ENCODE measurements around the gene BICDL2. TPM values are rescaled to one million over a fixed set of nuclear protein-coding genes. Genes with fewer than 3 reads are reported as not detected.
A peak's percentile ranks its signal among the peaks of the same experiment; 100 is the strongest.

BICDL2 gene
- total and polyA plus RNA-seq, 7 donors = 0.36 to 83.8 (median 62.5) TPM; not detected in 2

- peak overlapping the region in 3 of 4 donors; percentile 21 to 28 (median 27) for H3K4me3 ChIP-seq
- H3K36me3 ChIP-seq = no peaks in the 10 kb centered on the region
- H3K27ac ChIP-seq = peak overlapping the region in 3 of 4 donors; percentile 10 to 42 (median 41)
- peak; percentile 90 for DNase-seq
- WGBS, 2 donors = 3 to 8% methylated on average over 42 of the region's 42 CpGs
- no peaks in the 10 kb centered on the region for H3K9me3 ChIP-seq
- intact Hi-C loops (cut with DNase I) = loop anchor here (2.0 to 5.0 kb wide), 2 partner anchors 15 to 56 kb away; partner anchors contain the start of gene PAQR4
- H3K4me1 ChIP-seq = peaks cover 0 to 30% (median 25%) of the 10 kb centered on the region in 4 donors
- TF ChIP-seq POLR2A (IDR thresholded peaks at IDR 0.05) (no peak), CTCF (IDR thresholded peaks at IDR 0.05) (peak; percentile 38 to 96 (median 72))
- peaks cover 7 to 24% (median 9%) of the 10 kb centered on the region in 3 donors for H3K27me3 ChIP-seq
Measured at GRCh38 chr16:2983706-2984136, 53.0 kb downstream of the BICDL2 start.

- 91 to 93% methylated on average over 5 of the region's 5 CpGs for WGBS, 2 donors
Measured at GRCh38 chr16:2982402-2982801, 54.3 kb downstream of the BICDL2 start.

GRCh38 chr16:2981899-2982250 lies 54.9 kb downstream of the BICDL2 start:
- H3K4me1 ChIP-seq = peaks cover 0 to 30% (median 25%) of the 10 kb centered on the region in 4 donors
- no peak for TF ChIP-seq POLR2A (IDR thresholded peaks at IDR 0.05)
- no peak for TF ChIP-seq EP300 (IDR thresholded peaks at IDR 0.05)
- TF ChIP-seq POLR2AphosphoS5 (IDR thresholded peaks at IDR 0.05) = no peak
- TF ChIP-seq CTCF (IDR thresholded peaks at IDR 0.05) = no peak
- intact Hi-C loops (cut with DNase I) = loop anchor here (2.0 to 5.0 kb wide), 2 partner anchors 13 to 55 kb away; partner anchors contain the start of gene PAQR4

More at GRCh38 chr16:2982402-2982801, 54.3 kb downstream of the BICDL2 start:
- intact Hi-C loops (cut with DNase I) = loop anchor here (2.0 to 5.0 kb wide), 2 partner anchors 14 to 55 kb away; partner anchors contain the start of gene PAQR4
- Histone ChIP-seq H3K4me3 (no peak overlapping the region), H3K9me3 (no peaks in the 10 kb centered on the region), H3K27ac (no peak overlapping the region), H3K36me3 (no peaks in the 10 kb centered on the region), H3K27me3 (peaks cover 7 to 23% (median 9%) of the 10 kb centered on the region in 3 donors), H3K4me1 (peaks cover 0 to 30% (median 25%) of the 10 kb centered on the region in 4 donors)
- TF ChIP-seq EP300 (IDR thresholded peaks at IDR 0.05) = no peak
- no peak for TF ChIP-seq POLR2A (IDR thresholded peaks at IDR 0.05)
- TF ChIP-seq POLR2AphosphoS5 (IDR thresholded peaks at IDR 0.05) = no peak
- no peak for TF ChIP-seq CTCF (IDR thresholded peaks at IDR 0.05)
- DNase-seq = no peak

GRCh38 chr16:2981177-2981898 lies 55.4 kb downstream of the BICDL2 start:
- 66 to 68% methylated on average over 33 of the region's 33 CpGs for WGBS, 2 donors
- peak overlapping the region in 2 of 4 donors; percentile 85 to 93 for H3K27ac ChIP-seq
- DNase-seq = no peak
- H3K9me3 ChIP-seq = no peaks in the 10 kb centered on the region
- peak overlapping the region in 3 of 4 donors; percentile 70 to 90 (median 74) for H3K4me3 ChIP-seq
- TF ChIP-seq POLR2A (IDR thresholded peaks at IDR 0.05) (no peak), POLR2AphosphoS5 (IDR thresholded peaks at IDR 0.05) (no peak)
- peaks cover 7 to 28% (median 9%) of the 10 kb centered on the region in 3 donors for H3K27me3 ChIP-seq
- peaks cover 0 to 30% (median 25%) of the 10 kb centered on the region in 4 donors for H3K4me1 ChIP-seq
- intact Hi-C loops (cut with DNase I) = loop anchor here (5.0 kb wide), 1 partner anchor 54 kb away; no protein-coding TSS in a partner anchor
- H3K36me3 ChIP-seq = no peaks in the 10 kb centered on the region

More at GRCh38 chr16:2981899-2982250, 54.9 kb downstream of the BICDL2 start:
- no peak for DNase-seq
- Histone ChIP-seq H3K36me3 (no peaks in the 10 kb centered on the region), H3K27ac (no peak overlapping the region), H3K9me3 (no peaks in the 10 kb centered on the region), H3K4me3 (no peak overlapping the region), H3K27me3 (peaks cover 7 to 26% (median 9%) of the 10 kb centered on the region in 3 donors)
- WGBS, 2 donors = 79 to 83% methylated on average over 4 of the region's 4 CpGs
